Inferior parietal cortex (tissue), 1 donor: ENCODE data around the gene CLEC4E.
"Not testable (repeated sequence)": the region's sequence is repeated elsewhere in the genome, so short reads cannot be mapped to it uniquely, and the experiment has no call there.

Experiments
- DNase-seq: peaks from one replicate; pipeline ENCODE4 v3.0.0-alpha.2; 2016; ENCODE audit errors: extremely low spot score

Gene CLEC4E, protein sequence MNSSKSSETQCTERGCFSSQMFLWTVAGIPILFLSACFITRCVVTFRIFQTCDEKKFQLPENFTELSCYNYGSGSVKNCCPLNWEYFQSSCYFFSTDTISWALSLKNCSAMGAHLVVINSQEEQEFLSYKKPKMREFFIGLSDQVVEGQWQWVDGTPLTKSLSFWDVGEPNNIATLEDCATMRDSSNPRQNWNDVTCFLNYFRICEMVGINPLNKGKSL

DNA sequence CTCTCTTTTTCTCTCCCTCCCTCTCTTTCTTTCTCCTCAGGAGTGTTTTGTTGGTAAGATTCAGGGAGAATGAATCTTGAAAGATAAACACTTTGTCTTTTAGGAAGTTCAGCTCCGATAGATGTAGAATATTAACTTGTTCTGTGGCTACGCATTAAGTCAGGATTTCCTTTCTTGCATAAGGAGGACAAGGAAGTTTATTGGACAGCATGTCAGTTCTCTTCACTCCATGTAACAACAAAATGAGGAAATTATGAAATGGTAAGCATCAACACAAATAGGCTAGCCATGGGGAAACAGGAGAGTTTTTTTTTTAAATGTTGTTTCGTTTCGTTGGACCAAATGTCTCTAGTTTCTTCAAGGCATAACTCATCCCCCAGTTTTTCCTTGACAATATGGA, at the start of gene CLEC4E:
Gene CLEC4E, minus strand, starts transcription at position 75 of the 400 bp plus-strand sequence. CDS start 108 bp downstream, outside the sequence.
- not testable (repeated sequence) for DNase-seq

DNA sequence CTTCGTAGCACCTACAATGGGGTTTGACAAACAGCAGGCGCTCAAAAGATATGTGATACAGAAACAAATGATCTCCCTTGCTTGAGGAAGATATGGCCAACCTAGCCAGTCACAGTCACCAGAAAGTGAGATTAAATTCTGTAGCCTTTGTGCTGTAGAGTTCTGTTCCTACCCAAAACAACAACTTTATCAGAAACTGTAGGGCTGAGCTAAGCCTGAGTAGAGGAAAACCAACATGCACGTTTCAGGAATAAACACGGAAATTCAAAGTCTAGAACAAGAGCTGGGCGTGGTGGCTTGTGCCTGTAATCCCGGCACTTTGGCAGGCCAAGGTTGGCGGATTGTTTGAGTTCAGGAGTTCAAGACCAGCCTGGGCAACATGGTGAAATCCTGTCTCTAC, 49.0 kb upstream of the CLEC4E start:
- DNase-seq, result no peak

DNA sequence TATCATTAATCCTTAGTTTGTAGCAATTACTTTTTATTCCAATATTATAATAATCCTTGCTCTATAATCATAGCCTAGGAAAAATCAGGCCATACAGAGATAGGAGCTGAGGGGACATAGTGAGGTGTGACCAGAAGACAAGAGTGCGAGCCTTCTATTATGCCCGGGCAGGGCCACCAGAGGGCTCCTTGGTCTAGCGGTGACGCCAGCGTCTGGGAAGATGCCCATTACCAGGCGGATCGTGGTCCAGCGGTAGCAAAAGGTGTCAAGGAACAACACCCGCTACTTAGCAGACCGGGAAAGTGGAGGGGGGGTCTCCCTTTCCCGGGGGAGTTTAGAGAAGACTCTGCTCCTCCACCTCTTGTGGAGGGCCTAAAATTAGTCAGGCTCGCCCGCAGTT, 43.8 kb upstream of the CLEC4E start:
- DNase-seq, result not testable (repeated sequence)

DNA sequence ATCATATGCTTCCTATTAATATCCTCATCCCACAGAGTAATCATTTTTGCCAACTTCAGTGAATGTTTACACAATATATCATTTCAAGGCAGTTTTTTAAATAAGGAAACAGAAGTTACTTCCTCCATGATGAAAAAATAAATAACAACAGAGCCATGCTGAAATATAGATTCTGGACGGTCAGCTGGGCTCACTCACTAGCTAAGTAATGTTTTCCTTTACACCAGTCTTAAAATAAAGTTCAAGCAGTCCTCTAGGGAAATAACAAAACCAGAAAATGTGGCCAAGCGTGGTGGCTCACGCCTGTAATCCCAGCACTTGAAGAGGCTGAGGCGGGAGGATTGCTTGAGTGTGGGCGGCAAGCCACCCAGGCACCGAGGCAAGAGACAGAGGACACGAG, 43.3 kb upstream of the CLEC4E start:
- peak; percentile 4 for DNase-seq

DNA sequence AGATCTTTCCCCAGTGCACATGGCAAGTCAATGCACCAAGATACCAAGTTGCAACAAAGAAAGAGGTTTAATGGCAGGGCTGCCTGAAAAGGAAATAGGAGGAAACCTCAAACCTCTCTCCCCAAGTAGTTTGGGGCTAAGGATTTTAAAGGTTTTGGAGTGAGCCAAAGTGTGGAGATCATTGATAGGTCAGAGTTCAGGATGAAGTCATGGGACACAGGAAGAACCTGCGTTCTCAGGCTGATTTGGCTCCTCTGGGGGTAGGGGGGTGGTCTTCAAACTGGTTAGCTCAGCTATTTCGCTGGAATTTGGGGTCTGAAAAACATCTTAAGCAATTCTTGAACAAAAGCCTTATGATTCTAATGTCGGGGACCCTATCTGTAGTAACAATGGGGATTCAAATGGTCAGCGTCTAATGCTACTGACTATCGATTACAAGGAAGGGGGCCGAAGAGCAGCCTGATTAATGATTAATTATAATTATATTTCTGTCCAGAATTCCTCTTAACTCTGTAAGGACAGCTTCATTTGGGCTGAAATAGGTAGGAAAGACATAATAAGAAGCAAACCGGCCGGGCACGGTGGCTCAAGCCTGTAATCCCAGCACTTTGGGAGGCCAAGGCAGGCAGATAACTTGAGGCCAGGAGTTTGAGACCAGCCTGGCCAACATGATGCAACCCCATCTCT, 40.5 kb upstream of the CLEC4E start:
- no peak for DNase-seq

DNA sequence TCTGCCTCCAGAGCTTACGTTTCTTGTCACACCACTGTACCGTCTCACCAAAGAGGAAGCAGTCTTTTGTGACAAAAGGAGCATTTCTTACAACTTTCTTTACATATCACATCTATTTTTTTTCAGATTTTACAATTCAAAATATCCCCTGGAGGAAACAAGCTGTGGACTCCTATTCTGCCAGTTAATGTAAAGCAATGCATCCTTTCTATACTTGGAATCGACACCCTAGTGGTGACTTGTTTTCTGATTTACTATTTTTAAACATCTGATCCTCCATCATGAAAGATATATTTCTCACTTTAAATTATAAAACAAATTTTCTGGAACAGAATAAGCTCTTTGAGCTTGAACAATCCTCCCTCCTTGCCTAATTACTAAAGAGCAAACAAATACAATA, 37.2 kb upstream of the CLEC4E start:
- no peak for DNase-seq

DNA sequence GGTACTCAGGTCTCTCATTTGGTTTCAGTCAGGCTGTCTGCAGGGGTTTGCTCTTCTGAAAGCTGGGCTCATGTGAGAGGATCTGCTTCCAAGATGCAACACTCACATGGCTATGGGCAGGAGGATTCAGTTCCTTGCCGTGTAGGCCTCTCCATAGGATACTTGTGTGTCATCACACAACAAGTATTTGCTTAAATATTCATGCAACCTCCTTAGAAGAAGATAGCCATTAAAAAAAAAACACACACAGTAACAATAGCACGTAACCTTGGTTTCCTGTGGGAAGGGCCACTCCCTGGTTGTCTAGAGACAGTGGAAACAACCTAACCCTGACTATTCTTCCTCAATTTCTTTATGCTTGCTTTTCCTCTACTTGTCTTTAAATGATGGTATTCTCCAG, 31.8 kb upstream of the CLEC4E start:
- DNase-seq, result no peak

DNA sequence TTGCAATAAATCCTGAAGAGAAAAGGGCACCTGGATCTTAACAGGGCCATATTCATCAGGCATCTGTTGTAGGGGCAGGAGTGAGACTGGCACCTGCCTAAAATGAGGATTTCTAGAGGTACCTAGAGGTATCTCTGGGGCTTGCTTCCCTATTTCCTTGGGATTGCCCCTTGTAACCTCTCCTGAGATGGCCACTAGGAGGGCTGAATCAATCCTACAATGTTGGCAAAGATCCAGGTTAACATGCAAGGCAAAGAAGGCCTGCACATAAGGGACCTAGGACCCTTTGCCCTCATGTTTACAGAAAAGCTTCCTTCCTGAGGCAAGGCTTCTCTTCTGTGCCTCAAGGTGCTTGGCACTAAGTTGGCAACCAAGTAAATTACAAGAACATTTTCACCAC, 25.8 kb upstream of the CLEC4E start:
- no peak for DNase-seq

DNA sequence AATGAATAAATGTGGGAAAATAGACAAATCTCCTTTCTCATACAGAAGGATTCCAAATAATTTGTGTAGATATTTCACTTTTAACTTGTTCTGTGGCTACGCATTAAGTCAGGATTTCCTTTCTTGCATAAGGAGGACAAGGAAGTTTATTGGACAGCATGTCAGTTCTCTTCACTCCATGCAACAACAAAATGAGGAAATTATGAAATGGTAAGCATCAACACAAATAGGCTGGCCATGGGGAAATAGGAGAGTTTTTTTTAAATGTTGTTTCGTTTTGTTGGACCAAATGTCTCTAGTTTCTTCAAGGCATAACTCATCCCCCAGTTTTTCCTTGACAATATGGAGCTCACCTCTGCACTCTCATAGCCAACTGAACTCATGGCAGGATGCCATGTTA, 25.3 kb upstream of the CLEC4E start:
- DNase-seq, result not testable (repeated sequence)

DNA sequence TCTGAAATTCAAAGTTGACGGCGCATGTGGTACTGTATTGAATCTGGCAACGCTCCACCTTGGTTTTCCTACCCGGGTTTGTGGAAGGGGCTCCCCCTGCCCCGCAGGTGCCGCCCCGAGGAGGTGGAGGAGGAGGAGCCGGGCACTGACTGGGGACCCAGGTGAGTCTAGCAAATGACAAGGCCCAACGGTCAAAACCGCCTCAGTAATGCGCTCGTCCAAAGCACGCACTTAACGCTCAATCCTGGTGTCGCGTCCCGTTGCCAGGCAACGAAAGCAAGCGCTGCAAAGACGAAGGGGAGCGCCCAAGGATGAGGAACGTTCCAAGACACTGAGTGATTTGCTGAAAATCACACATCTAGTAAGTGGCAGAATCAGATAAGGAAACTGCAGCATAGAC, 24.0 kb upstream of the CLEC4E start:
- DNase-seq, result no peak

DNA sequence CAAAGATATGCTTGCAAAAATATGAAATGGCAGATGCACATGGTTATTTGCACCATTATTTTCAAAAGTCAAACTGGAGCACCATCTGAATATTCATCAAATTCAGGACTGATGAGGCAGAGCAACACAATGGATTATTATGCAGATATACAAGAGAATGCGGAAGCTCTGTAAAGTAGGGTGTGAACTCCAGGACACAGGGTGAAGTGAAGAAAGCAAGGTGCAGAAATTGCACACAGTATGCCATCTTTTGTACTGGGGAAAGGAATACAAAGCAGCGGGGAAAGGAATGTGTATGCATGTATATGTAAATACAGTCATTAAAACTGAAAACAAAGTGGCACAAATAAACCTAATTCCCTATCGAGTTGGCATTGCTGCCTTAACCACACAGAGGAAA, 22.7 kb upstream of the CLEC4E start:
- DNase-seq, result no peak

DNA sequence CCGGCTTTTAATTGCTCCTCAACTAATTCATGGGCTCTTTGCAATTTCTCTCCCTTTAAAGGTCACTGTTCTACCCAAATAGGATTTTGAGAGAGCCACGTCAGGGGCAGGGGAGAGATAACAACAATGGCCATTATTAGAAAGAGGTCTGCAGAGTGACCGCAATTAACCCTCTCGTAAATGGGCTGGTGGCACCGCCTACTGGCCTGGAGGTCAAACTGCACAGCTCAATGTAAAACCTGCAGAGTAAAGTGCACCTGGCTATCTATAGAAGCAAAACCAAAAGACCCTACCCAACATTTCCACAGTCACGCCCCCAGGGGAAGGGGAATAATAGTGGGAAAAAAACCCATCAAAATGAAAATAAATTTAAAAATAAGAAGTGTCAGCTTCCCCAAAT, 21.6 kb upstream of the CLEC4E start:
- no peak for DNase-seq

DNA sequence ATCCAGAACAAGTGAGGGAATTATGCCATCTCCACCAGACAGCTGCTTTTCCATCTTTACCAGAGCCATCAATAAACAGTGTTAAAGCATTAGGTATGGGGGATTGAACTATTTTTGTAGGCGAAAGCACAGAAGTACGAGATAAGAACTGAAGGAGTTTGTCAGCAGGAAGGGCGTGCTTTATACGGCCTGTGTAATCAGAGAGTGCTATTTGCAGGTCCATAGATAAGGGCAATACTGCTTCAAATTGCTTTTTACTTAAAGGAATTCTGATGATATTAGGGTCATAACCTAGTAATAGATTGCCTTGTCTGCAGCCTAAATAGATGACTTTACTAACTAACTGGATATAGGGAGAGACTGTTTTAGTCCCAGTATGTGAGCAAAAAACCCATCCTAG, 20.3 kb upstream of the CLEC4E start:
- no peak for DNase-seq

DNA sequence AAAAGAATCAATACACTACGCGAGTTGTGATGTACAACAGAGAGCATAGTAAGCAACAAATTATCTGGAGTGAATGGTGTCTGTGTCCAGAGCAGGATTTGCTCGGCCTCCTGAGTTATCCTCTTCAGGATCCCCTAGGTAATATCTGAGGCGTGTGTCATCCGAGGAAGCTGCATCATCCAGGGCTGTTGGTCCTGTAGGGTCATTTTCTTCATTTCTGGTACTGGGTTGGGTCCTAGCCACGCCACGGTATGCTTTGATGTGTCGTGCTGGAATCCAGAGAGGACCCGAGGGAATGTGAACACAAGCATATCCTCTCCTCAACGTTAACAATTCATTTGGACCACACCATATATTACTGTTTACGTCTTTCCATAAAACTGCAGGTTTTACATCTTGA, 19.0 kb upstream of the CLEC4E start:
- no peak for DNase-seq

DNA sequence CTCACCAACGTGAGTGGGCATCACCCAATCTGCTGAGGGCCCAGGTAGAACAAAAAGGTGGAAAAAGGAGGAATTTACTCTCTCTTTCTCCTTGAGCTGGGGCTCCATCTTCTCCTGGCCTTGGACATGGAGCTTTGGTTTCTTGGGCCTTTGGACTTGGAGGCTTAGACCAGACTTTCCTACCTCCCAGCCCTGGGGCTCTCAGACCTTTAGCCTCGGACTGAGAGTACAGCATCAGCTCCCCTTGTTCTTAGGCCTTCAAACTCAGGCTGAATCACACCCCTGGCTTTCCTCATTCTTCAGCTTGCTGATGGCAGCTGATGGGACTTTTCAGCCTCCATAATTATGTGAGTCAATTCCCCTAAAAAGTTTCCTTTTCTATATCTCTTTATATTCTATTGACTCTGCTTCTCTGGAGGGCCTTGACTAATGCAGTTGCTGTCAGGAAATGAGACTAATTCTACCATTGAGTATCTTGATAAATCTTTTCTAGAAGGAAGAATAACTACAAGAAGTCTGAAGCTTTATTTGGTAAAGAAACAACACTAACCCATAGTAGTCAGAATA, 15.9 kb upstream of the CLEC4E start:
- no peak for DNase-seq

DNA sequence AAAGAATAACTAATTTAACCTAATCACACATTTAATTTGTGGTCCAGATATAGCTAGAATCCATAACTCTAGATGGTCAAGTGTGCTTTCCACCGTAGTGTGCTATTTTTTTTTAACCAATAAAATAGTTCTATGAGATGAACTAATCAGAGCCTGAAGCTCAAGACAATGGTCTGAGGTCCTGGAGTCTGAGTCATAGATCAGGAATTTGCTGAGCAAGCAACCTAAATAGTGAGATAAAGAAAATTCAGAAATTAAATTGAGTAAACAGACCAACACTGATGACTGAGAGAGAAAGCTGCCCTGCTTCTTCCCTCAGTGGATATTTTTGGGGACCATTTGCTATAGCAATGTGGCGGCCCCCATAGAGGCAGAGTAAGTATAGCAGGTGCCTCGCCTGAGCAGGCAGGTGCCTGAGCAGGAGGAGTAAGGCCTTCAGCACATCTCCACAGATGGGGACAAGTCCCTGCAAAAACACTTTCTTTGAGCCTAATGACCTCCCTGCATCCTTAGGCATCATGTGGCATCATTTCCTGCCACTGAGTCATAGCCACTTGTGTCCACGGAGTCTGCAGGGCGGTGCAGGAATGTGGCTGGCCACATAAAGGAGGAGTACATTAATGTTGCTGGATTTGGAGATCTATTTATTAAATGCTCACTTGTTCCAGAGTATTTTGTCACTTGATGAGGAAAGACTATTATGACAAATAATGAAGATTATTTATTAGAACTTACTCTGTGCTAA, 13.9 kb upstream of the CLEC4E start:
- no peak for DNase-seq

DNA sequence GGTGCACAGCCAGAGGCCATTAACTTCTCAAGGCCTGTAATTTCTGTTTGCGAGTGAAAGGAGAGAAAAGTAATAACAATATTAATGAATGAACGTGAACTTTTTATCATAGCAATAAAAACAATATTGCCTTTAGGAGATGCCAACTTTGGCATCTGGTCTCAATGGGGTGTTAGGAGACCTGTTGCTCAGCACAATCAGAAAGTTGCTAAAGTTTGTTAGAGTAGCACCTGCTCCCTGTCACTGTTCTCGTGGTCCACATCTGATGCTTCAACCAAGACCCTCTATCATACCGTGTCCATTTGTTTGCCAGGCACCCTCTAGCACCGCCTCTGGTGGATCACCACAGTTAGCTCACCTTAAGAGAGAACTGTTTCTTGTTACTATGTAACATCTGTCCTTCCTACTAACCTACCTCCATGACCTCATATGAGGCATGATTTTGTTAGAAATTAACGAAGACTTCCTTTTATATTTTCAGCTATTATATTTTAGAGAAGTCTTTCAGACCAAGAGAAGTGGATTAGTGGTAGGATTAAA, 12.5 kb upstream of the CLEC4E start:
- DNase-seq, result no peak

DNA sequence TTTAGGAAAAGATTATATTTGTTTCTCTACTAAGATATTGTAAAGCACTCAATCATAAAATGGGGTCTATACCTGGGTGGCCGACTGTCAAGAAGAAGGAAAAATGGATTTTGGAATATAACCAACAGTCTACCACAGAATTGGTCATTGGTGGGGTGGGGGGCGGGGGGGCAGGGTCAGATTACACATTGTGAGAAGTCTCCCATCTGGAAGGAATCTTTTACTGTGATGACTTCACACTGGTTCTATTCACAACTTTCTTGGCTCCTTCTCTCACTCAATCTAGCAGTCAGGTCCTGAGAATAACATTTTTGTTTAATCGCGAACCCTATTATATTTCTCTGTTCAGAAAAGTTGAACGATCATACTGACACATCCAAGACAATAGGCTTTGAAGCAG, 8.7 kb upstream of the CLEC4E start:
- no peak for DNase-seq

DNA sequence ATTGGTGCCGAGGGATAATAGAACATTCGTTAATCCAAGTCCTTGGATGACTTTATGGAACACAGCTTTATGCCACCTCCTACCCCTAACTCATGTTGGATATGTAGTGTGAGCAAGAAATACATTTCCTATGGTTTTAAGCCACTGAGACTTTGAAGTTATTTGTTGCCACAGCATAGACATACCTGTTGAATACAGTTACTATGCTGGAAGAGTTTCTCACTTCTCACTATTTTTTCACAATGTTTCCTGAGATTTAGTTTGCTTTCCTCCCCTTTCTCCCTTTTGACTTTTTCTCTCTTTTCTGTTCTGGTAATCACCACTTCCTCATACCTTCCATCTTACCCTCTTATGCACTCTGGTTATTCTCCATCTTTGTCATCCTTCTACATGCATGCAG, 7.5 kb upstream of the CLEC4E start:
- no peak for DNase-seq

DNA sequence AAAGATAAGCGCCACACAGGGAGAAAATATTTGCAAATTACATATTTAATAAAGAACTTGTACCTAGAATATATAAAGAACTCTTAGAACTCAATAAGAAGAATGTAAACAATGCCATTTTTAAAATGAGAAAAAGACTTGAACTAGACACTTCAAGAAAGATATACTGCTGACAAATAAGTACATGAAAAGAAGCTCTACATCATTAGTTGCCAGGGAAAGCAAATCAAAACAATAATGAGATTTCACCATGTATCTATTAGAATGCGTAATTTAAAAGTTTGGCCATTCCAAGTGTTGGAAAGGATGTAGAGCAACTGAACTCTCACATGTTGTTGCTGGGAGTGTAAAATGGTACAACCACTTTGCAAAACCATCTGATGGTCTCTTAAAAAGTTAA, 6.9 kb upstream of the CLEC4E start:
- no peak for DNase-seq

DNA sequence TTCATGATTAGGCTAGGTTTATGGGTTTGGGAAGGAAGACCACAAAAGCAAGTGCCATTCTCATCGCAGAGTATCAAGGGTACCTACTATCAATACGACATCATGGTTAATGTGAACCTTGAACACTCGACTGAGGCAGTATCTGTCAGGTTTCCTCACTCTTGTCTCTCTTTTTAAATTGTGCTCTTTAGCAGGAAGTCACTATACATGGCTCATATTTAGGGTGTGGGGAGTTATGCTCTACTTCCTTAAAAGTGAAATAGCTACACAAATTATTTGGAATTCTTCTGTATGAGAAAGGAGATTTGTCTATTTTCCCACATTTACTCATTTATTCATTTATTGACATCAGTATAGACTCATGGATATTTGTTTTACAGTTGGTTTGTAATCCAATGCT, 5.9 kb upstream of the CLEC4E start:
- no peak for DNase-seq

DNA sequence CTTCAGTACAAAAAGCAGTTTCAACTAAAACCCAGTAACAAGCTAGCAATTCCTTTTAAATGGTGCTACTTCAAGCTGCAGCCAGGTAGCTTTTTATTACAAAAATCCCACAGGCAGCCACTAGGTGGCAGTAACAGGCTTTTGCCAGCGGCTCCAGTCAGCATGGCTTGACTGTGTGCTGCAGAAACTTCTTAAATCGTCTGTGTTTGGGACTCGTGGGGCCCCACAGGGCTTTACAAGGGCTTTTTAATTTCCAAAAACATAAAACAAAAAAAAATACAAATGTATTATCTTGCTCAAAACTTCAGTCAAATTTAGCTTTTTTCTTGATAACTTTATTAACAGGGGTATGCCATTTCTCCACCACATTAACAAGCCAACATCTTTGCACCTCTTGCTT, 3.6 kb upstream of the CLEC4E start:
- peak; percentile 86 for DNase-seq

DNA sequence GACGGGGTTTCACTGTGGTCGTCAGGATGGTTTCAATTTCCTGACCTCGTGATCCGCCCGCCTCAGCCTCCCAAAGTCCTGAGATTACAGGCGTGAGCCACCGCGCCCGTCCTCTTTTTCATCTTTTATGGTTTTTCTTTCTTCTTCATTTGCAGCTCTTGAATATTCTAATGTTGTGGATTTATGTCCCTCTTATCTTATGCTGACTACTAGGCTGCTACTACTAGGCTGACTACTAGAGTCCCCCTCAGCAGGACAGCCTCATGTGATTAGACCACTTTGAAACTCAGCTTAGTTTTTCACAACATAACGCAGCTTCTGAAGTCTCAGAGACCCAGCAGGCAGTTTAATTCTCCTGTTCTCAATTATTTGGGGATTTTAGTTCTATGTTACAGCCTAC, 857 bp upstream of the CLEC4E start:
- DNase-seq, result no peak
